HUDEP-2 (cell line): ENCODE results near the gene TINCR.
"Not testable (repeated sequence)": the region's sequence is repeated elsewhere in the genome, so short reads cannot be mapped to it uniquely, and the experiment has no call there.

Source experiments
- DNase-seq, 76 experiments: peaks; one replicate each; lab custom pipeline; 2025; ENCODE audit not compliant: unreplicated experiment in 76 of 76; lab: John Stamatoyannopoulos, UW

The TINCR gene

GRCh38 chr19:5567360-5567969 is at the start of gene TINCR:
Gene TINCR (minus strand): TSS chr19:5567953.
- DNase-seq = peak in 12 of 76 experiments; percentile 6 to 55 (median 31)

GRCh38 chr19:5617080-5617479 is 49.3 kb upstream of the TINCR start:
- no peak for DNase-seq

GRCh38 chr19:5615756-5616327 is 48.1 kb upstream of the TINCR start:
- DNase-seq = no peak

- DNase-seq = no peak
These were observed 45.4 kb upstream of the TINCR start for GRCh38 chr19:5612891-5613865.

- DNase-seq = no peak
These were observed 42.2 kb upstream of the TINCR start for GRCh38 chr19:5609881-5610448.

GRCh38 chr19:5608766-5609165 is 41.0 kb upstream of the TINCR start:
- DNase-seq = not testable (repeated sequence)

- DNase-seq = no peak
These were observed 40.5 kb upstream of the TINCR start for GRCh38 chr19:5608291-5608690.

GRCh38 chr19:5607318-5608275 is 39.8 kb upstream of the TINCR start:
- no peak for DNase-seq

GRCh38 chr19:5605362-5605761 is 37.6 kb upstream of the TINCR start:
- DNase-seq = no peak

GRCh38 chr19:5603626-5604025 is 35.9 kb upstream of the TINCR start:
- no peak for DNase-seq

- DNase-seq = no peak
These were observed 33.0 kb upstream of the TINCR start for GRCh38 chr19:5600797-5601196.

GRCh38 chr19:5595745-5596144 is 28.0 kb upstream of the TINCR start:
- DNase-seq = no peak

- DNase-seq = no peak
These were observed 27.4 kb upstream of the TINCR start for GRCh38 chr19:5595129-5595528.

- DNase-seq = no peak
These were observed 26.8 kb upstream of the TINCR start for GRCh38 chr19:5594521-5594950.

GRCh38 chr19:5593343-5594255 is 25.8 kb upstream of the TINCR start:
- DNase-seq = no peak

GRCh38 chr19:5592531-5593342 is 25.0 kb upstream of the TINCR start:
- peak in 2 of 76 experiments; percentile 9 to 17 for DNase-seq

- DNase-seq = no peak
These were observed 23.7 kb upstream of the TINCR start for GRCh38 chr19:5591476-5591875.

- no peak for DNase-seq
These were observed 23.1 kb upstream of the TINCR start for GRCh38 chr19:5590865-5591154.
